Measurements from ENCODE around the gene SCN3B.

SCN3B gene

GRCh38 chr11:123653827-123654565 lies 428 bp downstream of the SCN3B start:
- no peak for DNase-seq

DNA sequence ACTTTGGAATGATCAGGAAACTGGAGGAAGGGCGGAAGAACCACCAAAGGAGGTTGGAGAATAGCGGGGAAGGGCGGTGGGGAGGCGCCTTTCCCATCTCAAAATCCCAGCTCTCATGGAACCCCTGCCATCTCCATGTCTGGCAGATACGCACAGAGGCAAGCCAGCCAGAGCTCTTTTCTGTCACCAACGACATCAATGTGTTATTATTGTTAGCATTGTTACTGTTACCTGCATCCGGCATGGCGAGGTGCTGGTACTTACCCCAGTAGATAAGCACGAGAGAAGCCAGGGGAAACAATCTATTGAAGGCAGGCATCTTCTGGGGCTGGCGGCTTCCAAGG lies 969 bp downstream of the SCN3B start:
- DNase-seq, result no peak

DNA sequence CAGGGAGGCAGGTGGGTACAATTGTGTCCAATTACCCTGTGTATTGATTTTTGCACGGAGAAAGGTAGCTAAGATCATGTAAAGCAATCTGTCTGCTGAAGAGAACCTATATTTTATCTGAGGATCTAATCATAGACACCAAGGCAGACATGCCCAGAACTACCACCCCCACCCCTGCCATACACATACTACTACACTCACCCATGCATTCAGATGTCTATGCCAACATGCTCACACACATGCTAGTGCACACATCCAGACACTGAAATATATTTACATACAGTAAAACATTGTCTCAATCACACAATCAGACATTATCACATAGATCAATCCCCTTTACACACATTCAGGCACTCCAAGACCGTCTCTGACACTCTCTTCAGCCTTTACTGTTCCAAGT lies 1.8 kb downstream of the SCN3B start:
- DNase-seq, result no peak

DNA sequence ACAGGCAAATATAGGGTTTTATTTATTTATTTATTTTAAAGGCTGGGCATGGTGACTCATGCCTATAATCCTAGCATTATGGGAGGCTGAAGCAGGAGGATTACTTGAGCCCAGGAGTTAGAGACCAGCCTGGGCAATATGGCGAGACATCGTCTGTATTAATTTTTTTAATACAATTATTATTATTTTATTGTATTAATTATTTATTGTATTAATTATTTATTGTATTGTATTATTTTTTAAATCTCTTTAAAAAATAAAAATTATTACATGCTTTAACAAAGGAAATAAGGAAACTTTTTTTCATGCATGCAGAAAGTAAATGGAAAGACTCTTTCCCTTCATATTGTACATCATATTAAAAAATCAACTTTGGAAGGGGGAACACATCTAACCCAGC lies 3.5 kb downstream of the SCN3B start:
- DNase-seq, result no peak

DNA sequence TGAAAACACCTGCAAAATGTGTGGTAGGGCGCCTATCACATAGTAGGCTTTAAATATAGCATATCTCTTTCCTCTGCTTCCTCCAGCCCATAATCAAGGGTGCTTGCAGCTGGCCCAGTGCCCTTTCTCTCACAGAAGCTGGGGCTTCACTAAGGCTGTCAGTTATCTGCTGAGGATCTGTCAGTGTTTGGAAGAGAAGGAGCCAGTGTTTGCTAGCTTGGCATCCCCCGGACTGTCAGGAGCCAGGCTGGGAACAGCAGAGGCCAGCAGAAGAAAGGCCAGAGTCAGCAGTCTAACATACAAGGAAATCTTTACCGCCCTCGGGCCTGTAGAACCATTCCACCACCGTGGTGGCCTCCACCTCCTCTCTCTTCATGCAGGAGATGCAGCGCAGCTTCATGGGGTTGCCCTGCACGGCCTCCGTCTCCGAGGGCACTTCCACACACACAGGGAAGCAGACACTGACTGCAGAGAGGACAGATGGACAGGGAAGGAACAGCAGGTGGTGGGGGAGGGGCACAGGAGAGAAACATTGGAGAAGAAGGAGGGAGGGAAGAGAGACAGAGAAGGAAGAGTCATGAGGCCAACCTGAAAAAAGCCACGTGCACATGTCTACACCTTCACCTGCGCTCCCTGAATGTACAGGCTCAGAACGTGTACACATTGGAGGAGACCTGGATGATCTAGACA lies 9.0 kb downstream of the SCN3B start:
- no peak for DNase-seq

GRCh38 chr11:123642435-123642834 lies 12.0 kb downstream of the SCN3B start:
- no peak for DNase-seq

DNA sequence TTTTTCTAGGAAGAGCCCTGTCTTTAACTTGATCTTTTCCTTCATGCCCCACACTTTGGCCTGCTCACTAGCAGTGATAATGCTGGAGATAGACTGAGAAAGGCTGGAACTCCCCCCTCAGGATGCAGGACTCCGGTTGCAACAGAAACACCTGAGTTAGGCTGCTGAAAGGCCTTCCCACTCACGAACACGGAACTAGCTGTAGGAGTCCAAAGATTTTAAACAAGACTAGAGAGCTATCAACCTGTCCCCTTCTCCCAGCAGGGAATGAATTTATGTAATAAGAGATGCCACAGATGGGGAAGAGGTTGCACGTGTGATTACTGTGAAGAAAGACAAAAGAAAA lies 13.0 kb downstream of the SCN3B start:
- DNase-seq, result no peak

GRCh38 chr11:123640677-123641494 lies 13.5 kb downstream of the SCN3B start:
- no peak for DNase-seq

DNA sequence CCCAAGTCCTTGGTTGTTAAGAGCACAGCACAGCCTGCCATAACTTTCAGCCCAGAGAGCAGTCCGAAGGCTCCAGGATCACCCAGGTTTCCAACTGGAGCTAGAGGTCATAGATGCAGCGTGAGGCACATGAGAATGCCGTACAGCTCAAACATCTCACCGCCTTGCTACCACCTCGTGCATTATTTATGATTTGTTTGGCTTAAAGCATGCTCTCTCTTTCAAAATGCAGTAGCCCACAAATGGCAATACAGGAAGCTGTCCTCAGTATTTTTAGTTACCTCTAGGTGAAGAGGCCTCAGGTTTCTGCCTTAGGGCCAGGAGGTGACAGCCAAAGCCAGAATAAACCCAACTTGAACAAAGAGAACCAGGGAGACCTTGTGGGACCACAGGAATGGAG lies 14.4 kb downstream of the SCN3B start:
- no peak for DNase-seq

DNA sequence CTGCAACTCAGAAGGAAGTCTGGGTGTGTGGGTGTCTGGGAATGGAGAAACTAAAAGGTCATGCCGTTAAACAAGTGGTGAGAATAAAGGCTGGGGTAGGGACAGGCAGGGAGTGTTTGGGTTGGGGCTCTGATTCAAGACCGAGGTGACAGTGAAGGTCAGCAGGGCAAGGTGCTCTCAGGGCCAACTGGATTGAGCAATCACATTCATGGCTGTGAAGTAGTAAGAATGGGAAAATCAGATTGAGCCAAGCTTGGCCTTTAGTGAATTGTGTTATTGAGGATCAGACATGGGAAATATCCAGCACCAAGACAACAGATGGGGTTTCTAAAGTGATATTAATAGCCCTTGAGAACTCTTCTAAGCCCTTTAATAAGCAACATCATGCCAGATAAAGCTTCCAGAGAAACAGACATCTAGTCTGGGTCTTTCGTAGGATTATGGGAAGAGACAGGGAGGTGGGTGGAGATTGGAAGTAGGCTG lies 24.3 kb downstream of the SCN3B start:
- DNase-seq, result no peak

DNA sequence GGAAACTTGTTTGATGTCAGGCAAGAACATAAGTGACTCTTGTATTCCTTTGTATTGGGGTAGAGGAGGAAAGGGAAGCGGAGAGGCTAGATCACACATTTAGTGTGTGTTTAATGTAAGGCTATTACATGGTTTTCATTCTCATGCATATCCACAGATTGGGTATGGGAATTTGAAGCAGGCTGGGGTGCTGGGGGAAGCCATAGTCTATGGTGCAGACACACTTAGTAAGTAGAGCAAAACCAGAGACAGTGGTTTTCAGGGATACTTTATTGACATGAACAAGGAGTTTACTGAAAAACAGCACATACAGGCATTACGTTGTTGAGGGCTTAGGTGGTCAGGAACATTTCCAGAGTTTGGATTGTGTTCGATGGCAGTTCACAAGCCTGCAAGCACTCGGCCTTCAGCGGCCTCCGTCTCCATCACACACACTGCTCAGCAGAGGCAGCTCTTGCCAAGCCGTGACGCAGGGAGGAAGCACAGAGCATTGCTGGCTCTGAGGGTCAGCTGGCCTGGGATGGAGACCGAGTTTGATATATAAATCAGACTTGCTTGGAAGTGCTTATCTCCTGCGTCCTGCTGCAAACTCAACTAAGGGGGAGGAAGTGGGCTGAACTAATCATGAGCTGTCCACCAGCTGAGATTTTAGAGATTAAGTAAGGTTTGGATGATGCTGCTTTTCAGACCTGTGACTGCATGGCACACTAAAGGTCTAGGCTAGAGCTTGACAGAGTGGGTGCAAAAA lies 25.3 kb downstream of the SCN3B start:
- no peak for DNase-seq

DNA sequence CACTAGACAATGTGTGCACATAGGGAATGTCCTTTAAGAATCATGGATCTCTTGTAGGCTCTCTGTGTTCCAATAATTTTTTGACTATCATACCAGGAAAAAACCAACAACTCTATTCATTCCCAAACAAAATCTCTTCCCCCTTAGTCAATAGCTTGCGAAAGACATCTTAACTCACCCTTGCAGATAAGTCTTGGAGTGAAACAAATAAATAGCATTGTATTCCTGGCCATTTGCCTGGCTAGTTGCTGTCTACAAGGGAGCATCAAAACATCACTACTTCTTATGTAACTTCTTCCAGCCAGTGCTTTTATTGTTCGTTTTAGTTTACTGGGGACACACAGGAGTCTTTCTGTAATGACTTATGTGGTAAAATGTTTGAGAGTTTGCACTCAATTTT lies 29.4 kb downstream of the SCN3B start:
- no peak for DNase-seq

GRCh38 chr11:123622576-123622975 lies 31.8 kb downstream of the SCN3B start:
- DNase-seq, result no peak

- no peak for DNase-seq
Measured at GRCh38 chr11:123616505-123617198, 37.8 kb downstream of the SCN3B start.

DNA sequence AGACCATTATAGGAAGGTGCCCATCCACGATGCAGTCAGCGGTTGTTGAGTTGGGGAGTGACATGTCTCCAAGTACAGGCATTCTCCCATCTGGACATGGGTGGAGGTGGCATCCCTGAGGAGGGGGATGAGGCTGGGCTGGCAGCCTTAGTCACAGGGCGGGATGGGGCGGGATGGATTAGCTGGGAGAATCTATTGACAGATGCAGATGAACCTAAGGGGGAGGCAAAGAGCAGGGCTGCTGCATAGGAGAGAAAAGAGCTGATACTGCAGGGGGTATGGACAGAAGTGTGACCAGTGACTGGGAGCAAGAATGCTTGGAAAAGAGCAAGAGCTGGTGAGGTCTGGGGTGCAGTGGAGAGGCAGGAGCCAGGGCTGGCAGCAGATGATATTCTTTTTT lies 42.7 kb downstream of the SCN3B start:
- no peak for DNase-seq

DNA sequence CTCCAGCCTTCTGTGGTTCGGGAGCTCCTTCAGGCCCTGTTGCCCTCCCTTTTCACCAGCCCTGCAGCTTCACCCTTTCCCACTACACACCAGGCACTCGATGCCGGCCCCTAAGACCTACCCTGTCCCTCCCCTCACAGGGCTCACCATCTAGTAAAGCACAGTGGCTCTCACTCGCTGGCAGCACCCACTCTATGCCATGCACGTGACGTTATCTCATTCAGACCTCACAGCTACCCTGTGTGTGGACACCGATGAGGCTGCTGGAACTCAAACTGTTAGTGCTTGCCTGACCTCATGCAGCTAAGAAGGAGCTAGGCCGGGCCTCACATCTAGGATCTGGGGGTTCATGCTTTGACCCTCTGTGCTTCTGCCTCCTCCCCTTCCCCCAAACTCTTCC lies 45.5 kb downstream of the SCN3B start:
- DNase-seq, result no peak

GRCh38 chr11:123608371-123608770 lies 46.1 kb downstream of the SCN3B start:
- DNase-seq, result no peak

DNA sequence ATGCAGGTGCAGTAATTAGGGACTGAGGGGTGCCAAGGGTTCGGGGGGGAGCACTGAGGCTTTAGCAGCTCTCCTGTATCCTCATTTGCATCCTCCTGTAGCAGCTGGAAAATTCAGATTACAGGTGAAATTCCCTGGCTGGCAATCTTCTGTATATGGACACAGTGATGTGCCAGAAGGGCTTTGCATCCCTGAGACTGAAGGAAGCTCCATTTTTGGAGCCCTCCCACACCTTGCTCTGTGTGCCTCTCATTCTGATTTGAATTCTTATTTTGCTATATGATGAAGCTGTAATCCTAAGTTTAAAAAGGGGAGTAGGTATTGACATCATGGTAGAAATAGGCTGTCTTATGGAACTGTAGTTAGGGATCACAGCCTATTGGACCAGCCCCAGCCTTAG lies 46.6 kb downstream of the SCN3B start:
- no peak for DNase-seq

GRCh38 chr11:123603666-123604065 lies 50.8 kb downstream of the SCN3B start:
- no peak for DNase-seq

GRCh38 chr11:123601743-123602142 lies 52.7 kb downstream of the SCN3B start:
- DNase-seq, result no peak

GRCh38 chr11:123601136-123601535 lies 53.3 kb downstream of the SCN3B start:
- no peak for DNase-seq

DNA sequence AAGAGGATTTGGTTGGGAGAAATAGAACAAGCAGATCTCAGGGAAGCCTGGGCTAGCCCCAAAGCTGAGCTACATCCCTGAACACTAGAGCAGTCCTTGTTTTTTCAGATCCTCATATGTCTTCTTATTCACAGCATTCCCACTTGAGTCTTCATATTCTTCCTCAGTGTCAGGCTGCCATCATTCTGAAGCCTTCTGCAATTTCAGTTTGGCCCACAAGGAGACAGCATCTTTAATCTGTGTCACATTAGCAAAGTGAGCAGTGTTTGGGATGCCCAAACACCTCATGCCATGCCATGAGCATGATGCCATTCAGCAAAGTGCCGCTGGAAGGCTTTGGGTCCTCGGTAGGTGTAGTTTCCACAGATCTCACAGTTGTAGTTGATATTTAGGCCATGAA lies 56.6 kb downstream of the SCN3B start:
- no peak for DNase-seq

GRCh38 chr11:123594921-123595320 lies 59.5 kb downstream of the SCN3B start:
- DNase-seq, result no peak

All from T1000 (cell line).